GM21737 (cell line): Measurements from ENCODE around the gene GRIN1.

ENCODE experiments used
- ATAC-seq: cut with Tn5 transposase; IDR thresholded peaks from one replicate; pipeline ENCODE4 v1.9.1; 2021; ENCODE audit warnings: mild to moderate bottlenecking, moderate library complexity; ENCODE audit not compliant: unreplicated experiment

Gene GRIN1

DNA sequence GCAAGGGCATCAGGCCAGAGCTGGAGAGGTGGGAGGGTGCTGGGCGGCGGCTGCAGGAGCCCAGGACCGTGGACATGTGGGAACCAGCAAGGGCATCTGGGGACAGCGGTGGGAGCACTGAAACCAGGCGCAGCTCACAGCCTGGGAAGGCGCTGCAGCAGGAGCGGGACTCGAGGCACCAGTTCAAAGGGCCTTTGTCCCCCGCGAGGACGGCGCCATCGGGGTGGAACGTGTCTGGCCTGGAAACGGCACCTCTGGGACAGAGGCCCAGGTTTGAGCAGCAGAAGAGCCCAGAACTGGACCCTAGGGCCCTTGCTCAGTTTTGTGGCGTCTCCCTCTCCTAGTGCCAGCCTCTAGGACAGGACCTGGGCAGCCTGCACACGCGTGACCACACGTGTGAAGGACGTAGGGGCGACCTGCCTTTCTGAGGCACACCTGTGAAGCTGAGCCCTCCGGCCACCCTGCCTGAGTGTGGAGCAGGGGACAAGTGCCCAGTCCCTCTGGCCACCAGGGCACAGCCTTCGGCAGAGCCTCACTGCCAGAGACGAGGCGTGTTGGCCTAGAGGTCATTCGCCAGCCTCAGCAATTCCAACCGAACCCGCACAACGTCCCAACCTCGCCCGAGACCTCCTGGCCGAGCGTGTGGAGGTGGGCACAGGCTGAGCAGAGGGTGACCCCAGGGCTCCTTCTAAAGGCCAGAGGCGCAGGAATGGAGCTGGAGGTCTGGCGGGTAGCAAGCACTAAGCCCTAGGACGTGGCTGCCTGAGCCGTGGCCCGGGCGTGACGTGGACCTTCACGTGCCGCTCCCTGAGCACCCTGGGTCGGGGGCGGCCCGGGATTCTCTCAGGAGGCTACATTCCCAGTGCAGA, 35.1 kb downstream of the GRIN1 start:
- ATAC-seq = no peak

DNA sequence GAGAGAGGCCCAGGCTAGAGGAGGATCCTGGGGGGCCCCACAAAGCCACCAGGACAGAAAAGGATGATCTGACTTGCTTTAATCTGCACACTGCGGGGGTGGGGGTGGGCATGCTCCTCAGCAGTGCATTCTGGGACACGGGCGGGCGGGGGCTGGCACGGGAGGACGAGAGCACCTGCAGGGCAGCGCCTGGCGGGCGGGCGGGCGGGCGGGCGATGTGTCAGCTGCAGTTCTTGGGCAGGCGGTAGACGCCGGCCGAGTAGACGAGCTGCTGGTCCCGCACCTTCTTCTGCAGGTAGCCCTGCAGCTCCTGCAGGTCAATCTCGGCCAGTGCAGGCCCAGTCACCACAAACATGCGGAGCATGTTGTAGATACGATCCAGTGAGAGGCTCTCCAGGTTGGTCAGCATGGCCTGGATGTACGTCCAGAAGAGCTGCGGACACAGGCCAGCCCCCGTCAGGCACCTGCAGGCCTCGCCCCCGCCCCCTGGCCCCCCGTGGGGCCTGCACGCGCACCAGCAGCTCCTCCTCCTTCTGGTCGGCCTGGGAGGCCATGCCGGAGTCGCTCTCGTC, 35.9 kb downstream of the GRIN1 start:
- no peak for ATAC-seq

DNA sequence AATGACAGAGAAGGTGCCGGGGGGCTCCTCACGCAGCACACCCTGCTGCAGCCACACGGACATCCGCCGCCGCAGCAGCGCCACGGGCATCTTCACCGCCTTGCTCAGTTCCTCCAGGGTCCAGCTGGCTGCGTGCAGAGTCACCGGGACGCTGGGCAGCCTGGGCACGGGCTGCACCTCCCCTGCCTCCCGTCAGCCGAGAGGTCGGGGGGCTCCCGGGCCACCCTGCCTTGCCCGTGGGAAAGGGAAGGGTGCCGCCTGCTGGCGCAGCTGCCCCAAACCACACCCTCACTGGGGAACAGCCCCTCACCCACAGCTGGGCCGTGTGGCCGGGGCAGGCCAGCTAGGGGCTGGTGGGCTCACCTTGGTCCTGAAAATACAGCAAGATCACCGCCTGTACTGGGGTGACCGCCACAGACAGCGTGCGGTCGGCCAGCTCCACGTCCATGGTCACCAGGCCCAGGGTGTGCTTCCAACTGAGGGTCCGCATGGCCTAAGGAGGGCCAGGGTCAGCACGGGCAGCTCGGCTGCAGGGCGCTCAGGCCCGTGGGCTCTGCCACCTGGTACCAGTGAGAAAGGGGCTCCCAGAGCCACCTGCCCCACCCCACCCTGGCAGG, 36.5 kb downstream of the GRIN1 start:
- no peak for ATAC-seq

DNA sequence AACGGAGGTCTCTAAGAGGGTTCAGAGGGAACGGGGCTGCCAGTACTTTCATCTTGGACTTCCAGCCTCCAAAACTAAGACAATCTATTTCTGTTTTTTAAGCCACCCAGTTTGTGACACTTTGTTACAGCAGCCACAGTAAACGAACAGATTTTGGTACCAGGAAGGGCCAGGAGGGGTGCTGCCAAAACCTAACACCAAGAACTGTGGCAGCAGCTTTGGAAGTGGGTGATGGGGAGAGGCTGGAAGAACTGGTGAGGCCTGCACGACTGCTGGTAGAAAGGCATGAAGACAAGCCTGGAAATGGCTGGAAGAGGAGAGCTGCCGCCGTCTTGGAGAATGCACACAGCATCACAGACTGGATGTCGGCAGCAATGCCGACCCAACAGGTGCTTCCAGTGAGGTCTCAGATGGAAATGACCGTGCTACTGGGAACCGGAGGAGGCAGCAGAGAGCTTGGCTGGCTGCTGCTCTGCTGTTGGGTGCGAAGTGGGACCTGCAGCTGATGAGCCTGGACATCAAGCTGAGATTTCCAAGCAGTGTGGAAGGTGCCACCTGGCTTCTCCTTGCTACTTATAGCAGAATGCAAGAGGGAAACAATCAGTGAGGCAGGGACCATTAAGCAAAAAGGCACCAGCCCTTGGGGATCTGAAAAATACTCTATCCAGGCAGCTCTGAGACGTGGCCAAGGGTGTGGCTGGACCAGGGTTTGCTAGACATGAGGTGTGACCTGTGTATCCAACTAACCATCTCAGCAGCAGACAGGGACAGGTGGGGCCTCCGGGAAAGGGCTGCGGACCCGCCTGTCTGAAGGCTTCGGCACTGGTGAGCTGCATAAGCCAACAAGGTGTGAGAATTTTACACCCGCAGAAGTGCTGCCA, 37.6 kb downstream of the GRIN1 start:
- ATAC-seq = no peak

DNA sequence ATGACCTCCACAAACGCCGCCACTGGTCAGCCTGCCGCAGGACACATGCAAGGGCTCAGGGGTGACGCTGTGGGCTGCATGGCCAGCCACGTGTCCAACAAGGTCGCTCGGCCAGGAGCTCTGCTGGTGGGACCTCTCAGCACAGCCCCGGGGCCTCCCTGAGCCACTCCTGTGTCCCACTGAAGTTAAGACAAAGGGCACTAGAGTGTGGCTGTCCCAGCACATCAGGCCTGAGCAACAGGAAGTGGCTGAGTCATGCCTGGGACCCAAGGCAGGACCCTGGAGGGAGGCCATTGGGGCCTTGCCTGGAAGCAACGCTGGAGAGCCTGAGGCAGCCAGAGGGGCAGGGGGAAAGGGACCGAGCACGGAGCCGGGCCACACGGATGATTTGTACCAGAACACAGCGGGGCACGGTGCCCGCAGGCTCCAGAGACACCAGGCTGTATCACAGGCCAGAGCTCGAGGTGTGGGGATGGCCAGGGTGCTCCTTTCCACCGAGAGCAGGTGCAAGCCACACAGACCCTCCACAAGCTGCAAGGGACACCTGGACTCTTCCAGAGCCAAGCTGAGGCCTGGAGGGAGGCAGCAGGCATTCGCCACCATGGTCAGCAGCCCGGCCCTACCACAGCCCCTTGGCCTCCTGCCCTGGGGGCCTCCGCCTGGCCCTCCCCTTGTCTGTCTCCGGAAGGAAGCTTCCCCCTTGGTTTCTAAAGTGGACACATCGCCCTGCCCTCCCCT, 39.4 kb downstream of the GRIN1 start:
- no peak for ATAC-seq

DNA sequence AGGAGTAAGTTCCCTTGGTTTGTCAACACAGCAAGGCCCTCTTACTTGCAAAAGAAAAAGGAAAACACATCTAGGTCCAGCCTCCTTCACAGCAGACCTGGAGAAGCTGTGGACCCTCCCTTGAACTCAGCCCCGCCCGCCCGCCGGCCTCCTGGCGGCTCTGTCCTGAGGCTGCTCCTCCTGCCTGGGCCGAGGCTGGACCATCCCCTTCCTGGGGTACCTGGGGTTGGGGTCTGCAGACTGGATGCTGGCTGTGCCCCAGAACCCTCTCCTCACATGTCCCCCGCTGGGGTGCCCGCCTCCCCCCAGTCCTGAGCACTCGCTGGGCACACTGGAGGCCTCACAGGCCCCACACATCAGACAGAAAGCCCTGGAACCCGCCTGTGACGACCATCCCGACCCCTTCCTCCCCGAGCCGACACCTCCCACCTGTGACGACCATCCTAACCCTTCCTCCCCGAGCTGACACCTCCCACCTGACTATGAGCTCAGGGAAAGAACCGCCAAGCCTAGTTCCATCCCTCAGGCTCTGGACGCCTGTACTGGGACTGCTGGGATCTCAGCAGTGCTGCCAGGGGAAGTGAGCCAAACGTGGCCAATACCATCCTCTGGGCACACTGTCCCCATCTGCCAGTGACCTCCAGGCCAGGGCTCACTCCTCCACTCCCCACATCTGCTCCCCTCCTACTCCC, 40.1 kb downstream of the GRIN1 start:
- no peak for ATAC-seq

DNA sequence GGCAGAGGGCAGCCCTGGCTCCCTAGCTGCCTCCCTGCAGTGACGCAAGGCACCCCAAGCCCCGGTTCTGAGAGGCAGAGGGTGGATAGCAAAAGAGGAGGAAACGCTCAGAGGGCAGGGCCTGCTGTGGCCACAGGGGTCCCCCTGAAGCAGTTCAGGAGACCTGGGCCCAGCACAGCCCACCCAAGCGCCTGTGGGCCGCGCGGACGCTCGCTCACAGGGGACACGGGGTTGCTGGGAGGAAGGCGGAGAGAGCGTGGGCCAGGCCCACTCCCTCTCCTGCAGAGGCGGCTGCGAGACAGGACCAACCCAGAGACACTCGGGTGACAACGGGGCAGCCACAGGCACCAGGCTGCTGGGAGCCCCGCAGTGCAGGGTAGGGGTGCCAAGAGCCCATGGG, 40.8 kb downstream of the GRIN1 start:
- ATAC-seq = no peak

DNA sequence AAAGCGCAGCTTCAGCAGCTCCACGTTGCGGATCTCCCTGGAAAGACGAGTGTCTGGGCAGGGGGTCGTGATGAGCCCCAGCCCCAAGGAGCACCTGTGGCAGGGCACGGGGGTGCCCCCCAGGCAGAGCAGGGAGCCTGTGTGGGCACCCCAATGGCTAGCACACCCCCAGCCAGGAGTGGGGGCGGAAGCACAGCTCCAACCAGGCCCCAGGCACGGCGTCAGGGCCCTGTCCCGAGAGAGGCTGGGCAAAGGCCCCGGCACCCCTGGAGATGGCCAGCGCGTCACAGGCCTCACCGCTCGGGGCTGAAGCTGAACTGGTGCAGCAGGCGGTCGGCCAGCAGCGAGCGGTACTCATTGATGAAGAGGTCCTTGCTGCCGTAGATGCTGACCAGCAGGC, 41.5 kb downstream of the GRIN1 start:
- ATAC-seq = no peak

DNA sequence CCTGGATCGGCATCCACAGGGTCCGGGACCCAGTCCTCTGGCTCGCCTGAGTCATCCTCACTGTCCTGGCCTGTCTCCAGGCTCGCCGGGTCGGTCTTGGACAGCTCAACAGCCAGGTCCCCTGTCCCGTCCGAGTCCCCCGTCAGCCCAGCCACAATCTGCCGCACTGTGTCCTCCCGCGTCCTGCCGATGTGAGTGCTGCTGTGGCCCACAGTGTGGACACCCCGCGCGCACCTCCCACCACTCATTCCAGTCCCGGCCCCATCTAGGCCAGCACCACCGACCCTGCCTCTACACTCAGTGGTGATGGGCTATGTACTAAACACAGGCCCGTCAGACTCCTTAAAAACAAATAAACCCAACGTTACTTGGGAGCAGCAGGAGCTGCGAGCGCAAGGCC, 42.7 kb downstream of the GRIN1 start:
- ATAC-seq = no peak

DNA sequence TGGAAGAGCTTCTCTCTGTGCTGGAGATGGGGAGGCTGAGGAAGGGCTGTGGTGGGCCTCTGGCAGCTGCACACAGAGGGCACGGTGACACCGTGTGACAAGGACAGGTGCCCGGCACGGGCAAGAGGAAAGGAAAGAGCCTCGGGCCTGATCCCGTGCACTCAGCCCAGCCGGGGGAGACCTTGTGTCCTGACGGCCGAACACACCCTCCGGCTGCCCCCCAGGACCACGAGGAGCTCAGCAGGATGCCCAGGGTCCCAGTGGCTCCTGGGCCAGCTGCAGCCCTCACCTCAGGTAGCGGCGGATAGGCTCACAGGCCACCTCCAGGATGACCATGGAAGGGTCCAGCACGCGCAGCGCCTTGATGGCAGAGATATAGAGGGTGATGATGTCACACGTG, 43.9 kb downstream of the GRIN1 start:
- no peak for ATAC-seq

DNA sequence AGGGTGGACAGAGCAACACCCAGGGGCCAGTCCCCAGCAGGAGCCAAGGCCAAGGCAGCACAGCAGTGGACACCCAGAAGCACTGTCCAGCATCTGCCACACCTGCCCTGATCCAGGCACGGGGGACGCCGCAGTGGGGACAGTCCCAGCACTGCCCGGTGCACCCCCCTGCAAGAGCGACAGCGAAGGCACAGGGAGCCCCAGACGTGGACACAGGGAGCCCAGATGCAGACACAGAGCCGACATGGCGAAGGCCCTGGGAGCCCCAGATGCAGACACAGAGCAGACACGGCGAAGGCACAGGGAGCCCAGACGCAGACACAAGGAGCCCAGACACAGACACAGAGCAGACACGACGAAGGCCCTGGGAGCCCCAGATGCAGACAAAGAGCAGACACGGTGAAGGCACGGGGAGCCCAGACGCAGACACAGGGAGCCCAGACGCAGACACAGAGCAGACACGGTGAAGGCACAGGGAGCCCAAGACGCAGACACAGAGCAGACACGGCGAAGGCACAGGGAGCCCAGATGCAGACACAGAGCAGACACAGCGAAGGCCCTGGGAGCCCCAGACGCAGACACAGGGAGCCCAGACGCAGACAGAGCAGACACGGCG, 45.1 kb downstream of the GRIN1 start:
- no peak for ATAC-seq

DNA sequence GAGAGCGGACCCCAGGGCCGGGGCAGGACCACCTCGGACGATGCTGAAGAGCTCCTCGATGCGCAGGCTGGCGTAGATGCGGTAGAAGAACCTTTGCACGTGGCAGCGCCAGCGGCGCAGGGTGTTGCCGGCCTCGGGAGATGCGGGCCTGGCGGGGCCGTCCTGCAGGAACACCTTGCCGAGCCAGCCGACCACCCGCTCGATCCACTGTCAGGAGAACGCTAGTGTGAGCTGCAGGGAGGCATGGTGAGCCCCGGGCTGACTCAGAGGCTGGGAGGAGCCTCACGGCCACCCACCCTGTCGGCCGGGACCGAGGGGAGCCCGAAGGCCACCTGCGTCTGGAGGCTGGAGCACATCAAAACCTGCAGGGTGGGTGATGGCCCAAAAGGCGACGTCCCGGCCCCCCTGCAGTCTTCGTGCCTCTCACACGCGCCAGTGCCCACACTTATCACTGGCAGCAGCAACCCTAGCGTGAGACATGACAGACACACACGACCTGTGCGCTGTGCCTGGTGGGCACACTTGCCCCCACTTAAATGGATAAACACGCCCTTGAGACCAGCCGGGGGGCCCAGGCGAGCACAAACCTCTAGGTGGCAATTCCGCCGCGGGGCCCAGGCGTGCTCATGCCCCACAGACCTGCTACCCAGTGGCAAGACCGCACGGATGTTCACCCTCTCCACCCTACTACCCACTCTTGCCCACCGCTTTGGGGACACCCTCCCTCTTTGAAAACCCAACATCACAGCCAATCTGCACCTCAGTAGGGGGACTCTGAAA, 46.1 kb downstream of the GRIN1 start:
- no peak for ATAC-seq

DNA sequence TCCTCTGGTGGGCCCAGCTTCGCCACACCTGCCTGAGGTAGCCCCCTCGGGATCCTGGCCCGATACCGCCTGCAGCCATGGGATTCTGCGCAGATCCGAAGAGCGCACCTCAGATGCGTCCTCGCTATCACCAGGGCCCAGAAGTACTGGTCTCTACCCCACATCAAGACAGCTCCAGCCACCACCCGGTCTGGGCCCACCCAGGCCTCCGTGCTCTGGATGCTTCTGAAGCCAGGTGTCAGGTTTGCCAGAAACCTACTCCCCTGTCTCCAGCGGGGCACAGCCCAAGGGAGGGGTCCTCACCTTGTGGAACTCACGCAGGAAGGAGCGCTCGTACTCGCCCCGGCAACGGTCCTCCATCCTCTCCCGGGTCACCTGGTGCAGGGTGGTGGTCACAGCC, 47.0 kb downstream of the GRIN1 start:
- no peak for ATAC-seq

DNA sequence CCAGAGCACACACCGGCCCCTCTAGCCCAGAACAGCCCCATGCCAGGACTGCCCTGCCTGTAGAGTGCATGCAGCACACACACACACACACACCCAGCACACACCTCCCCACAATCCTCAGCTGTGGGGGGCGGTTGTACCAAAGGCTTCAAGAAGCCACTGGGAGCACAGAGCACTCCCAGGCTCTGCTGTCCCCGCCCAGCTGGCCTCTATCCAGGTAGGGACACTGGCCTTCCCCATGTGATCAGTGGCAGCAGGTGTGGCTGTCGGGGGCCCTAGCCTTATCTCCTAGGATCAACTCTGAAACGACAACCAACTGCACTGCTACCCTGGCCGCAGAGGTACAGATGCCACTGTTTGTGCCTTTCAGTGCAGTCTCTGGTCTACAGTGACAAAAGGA, 47.4 kb downstream of the GRIN1 start:
- no peak for ATAC-seq

DNA sequence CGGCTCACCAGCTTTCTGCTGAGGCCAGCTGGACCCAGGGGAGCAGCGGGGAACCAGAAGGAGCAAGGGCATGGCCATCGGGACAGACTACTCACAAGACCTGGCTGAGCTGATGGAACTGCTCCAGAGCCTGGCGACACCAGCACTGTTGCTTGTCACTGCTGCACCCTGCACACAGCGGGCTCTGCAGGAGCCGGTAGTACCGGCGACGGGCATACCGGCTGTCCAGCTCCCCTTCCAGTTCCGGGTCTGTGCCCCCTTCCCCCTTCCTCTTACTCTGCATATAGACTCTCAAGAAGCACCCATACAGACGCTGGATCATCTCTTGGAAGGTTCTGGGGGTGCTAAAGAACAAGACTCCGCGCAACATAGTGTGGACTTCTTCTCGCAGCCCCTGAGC, 48.4 kb downstream of the GRIN1 start:
- ATAC-seq = no peak

DNA sequence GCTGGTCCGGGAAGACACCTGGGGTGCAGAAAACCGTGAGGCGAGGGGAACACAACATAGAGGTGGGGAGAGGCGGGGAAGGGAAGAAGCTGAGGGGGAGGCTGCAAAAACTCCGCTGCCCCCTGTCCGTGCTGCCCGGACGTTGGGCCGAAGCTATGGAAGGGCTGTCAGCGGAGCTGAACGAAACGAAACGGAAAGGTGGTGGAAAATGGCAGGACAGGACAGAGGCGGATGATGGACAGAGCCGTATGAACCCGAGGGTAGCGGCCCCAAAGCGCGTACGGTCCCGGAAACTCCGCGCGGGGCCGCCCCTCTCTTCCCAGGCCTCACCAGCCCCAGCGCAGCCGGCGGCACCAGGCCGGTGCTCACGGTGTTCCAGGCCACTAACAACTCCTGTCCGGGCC, 49.1 kb downstream of the GRIN1 start:
- ATAC-seq = no peak

DNA sequence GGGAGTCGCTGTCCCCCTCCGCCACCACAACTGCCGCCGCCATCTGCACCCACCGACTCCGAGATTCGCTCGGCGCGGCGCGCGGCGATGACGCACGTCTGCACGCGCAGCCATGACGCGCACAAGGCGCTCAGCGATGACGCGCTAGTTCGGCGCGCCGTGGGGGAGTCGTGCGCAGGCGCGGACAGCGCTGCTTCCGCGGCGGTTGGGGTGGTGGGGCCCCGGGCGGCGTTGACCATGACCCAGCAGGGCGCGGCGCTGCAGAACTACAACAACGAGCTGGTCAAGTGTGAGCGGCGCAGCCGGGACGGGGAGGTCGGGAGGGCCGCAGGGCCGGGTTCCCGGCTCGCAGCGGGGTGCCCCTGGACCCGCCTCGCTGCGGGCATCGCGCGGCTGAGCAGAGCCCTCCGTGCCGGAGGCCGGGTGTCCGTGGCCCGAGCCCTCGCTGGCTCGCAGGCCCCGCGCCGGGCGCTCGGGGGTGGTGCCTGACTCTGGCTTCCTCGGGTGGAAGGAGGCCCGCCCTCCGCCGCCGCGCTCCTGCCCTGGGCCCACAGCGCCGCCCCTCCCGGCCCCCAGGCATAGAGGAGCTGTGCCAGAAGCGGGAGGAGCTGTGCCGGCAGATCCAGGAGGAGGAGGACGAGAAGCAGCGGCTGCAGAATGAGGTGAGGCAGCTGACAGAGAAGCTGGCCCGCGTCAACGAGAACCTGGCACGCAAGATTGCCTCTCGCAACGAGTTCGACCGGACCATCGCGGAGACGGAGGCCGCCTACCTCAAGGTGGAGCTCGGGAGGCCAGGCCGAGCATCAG, 49.7 kb downstream of the GRIN1 start, which contains the start of the genes ANAPC2 and SSNA1:
TSS of gene ANAPC2 (minus strand) at position 71 of the 807 bp plus-strand sequence. CDS start at position 43, 28 bp downstream.
TSS of gene SSNA1 (plus strand) at position 187 of the 807 bp plus-strand sequence. CDS start at position 238, 51 bp downstream.
- peak; percentile 66 for ATAC-seq
